ENCODE data around the gene TTLL6.
A peak's percentile ranks its signal among the peaks of the same experiment; 100 is the strongest.
"Not testable (repeated sequence)": the region's sequence is repeated elsewhere in the genome, so short reads cannot be mapped to it uniquely, and the experiment has no call there.

TTLL6 gene

DNA sequence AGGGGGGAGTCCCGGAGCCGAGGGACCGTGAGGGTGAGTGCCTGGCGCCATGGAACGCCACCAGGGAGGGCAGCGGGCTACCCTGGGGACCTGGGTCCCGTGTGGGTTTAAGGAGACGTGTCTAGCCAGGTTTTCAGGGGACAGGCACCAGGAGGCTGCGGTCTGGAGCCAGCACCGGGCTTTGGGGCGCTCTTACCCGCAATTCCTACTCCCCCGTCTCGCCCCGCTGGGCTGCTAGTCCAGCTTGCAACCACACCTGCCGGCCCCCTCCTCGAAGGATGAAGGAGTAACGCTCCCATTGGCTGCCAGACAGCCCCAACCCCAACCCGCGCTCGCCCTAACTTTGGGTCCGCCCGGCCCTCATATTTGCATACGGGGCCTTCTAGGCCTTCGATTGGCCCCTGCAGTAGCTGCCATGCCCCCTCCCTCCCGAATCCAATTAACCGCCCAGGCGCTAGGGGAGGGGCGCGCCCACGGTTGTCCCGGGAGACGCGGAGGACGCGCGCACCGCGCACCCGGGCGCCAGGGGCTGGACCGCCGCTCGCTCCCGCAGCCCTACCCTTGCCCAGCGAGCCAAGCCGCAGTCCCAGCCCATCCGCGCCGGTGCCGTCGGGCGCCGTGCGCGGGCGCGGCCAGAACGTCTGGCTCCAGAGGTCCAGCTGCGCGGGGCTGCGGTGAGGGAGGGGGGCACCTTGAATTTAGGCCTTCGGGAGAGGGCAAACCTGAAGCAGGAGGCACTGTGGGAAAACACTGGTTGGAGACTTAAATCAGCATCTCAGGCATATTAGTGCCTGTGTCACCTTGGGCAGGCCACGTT lies at the start of gene TTLL6:
Gene TTLL6, minus strand, starts transcription at position 456 of the 817 bp plus-strand sequence. Its CDS starts 157 bp downstream, at position 299.
- DNase-seq (ENCODE audit: low spot score): peak; percentile 69

GRCh38 chr17:48860456-48860855 lies 43.4 kb upstream of the TTLL6 start:
- DNase-seq (ENCODE audit: low spot score): no peak

- DNase-seq (ENCODE audit: low spot score): no peak
These were observed 43.0 kb upstream of the TTLL6 start for GRCh38 chr17:48860034-48860433.

GRCh38 chr17:48856122-48856821 lies 39.2 kb upstream of the TTLL6 start:
- no peak for DNase-seq (ENCODE audit: low spot score)

DNA sequence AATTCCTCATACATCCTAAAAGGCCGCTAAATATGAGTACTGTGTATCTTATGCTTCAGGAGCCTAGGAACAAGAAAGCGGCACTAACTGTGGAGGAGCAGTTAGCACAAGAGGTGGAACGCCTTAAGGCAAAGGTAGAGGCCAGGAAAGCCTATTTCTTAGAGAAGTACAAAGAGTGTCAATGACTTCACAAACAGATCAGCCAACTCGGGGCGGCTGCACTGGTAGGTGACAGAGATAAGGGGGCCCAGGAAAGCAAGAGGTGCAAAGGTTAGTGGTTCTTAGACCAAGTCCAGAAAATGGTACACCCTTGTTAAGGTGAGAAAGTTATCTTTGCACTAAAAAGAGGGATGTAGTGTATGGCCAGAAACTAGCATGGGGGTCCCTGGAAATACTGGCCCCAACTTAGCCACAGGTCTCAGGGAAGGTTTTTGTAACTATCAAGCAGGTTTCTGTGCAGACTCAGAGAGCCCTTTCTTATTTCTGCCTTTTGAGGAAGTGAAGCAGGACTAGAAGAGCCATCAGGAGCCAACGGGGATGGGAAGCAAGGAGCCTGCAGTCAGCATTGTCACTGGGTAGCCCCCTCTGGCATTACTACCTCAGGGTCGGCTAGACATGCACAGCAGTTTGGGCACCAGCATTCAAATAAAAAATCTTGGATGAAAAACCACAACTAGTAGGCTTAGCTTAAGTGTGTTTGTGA lies 37.9 kb upstream of the TTLL6 start:
- no peak for DNase-seq (ENCODE audit: low spot score)

DNA sequence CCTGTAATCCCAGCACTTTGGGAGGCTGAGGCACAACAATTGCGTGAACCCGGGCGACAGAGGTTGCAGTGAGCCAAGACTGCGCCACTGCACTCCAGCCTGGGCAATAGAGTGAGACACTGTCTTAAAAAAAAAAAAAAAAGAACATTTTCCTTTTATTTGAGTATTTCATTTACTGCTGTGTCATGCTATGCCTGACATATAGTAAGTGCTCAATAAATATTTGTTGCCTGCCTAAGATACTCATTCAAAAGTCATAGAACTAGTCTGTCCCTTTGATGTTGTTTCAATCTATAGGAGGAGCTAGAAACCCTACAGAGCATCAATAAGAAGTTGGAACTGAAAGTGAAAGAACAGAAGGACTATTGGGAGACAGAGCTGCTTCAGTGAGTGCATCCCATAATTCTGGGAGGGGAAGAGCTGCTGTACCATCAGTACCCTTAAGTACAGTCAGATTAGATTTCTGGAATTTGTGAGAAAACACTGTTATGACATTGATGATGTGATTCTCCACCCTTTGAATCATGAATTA lies 33.8 kb upstream of the TTLL6 start:
- no peak for DNase-seq (ENCODE audit: low spot score)

- no peak for DNase-seq (ENCODE audit: low spot score)
These were observed 26.3 kb upstream of the TTLL6 start for GRCh38 chr17:48843187-48843900.

DNA sequence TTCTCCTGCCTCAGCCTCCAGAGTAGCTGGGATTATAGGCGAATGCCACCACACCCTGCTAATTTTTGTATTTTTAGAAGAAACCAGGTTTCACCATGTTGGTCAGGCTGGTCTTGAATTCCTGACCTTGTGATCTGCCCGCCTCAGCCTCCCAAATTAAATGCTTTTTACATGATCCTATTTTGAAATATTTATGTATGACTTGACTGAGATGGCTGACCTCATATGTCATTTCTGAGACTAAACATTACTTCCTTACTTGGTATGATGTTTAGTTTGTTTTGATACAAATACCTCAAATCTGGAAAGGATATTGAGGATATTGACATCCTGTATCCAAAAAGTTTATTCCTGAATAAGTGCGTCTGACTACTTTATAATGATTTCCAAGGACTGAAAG lies 25.7 kb upstream of the TTLL6 start:
- DNase-seq (ENCODE audit: low spot score): no peak

GRCh38 chr17:48841395-48841831 lies 24.4 kb upstream of the TTLL6 start:
- DNase-seq (ENCODE audit: low spot score): peak; percentile 57

- DNase-seq (ENCODE audit: low spot score): no peak
These were observed 23.4 kb upstream of the TTLL6 start for GRCh38 chr17:48840441-48840840.

- not testable (repeated sequence) for DNase-seq (ENCODE audit: low spot score)
These were observed 20.4 kb upstream of the TTLL6 start for GRCh38 chr17:48837458-48837857.

GRCh38 chr17:48835971-48836370 lies 18.9 kb upstream of the TTLL6 start:
- no peak for DNase-seq (ENCODE audit: low spot score)

DNA sequence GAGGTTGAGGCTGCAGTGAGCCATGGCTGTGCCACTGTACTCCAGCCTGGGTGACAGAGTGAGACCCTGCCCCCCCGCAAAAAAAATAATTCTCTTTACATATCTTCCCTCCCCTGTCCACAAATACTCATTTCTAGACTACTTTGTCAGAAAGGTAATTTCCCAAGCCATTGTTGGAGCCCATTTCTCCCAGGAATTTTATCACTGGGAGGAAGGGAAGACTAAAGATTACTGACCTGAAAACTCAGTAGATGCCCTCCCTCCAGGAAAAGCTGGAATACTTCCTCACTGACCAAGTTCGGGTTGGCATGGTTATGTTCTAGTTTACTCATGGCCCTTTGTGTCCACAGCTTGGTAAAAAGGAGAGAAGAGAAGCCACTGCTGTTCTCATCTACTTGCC lies 17.9 kb upstream of the TTLL6 start:
- no peak for DNase-seq (ENCODE audit: low spot score)

DNA sequence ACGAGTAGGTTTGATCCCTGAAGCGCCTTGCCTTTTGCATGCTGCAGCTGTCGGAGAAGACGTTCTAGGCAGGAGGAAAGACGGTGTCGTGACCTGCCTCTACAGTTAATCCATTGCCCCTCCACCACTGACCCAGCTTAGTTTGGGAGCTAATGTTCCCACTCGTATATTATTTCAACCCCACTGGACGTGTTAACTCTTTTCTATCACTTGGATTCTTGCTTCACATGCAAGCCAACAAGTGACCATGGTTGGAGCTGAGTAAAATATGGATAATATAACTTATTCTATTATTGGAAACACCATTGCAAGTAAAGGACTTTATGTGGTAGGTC lies 14.5 kb upstream of the TTLL6 start:
- DNase-seq (ENCODE audit: low spot score): no peak

DNA sequence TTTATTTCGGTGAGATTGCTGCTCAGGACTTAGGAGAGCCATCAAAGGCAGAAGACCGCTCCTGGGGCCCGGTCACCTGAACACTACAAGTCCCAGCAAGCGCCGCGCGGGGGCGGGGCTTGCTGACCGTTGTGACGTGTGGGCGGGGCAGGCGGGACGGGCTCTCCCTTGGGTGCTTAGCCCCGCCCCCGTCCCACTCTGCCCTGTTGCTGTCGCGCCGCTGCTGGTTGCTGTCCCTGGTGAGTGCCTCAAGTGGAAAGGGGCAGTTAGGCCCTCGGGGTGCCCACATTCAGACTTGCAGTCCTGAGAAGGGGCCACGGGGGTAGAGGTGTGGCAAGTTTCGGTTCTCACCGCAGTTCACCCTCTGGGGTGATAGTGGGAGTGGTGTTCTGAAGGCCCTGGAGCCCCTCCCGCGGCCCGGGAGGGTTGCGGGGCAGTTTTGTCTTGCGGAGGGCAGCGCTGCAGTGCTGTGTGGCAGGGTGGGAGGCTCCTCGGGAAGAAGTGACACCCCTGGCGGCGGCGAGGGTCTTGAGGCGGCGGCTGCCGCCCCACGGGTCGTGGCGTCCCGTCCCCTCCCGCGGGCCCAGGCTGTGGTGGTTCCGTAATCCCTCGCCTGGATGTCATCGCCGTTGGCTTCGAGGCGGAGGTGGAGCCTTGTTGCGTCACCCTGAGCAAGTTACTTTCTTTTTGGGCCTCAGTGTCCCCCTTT lies 14.0 kb upstream of the TTLL6 start, which contains the start of gene CALCOCO2:
Gene CALCOCO2, plus strand, starts transcription at position 196 of the 709 bp plus-strand sequence. CDS start 10,673 bp downstream, outside the sequence.
- peak; percentile 96 for DNase-seq (ENCODE audit: low spot score)

DNA sequence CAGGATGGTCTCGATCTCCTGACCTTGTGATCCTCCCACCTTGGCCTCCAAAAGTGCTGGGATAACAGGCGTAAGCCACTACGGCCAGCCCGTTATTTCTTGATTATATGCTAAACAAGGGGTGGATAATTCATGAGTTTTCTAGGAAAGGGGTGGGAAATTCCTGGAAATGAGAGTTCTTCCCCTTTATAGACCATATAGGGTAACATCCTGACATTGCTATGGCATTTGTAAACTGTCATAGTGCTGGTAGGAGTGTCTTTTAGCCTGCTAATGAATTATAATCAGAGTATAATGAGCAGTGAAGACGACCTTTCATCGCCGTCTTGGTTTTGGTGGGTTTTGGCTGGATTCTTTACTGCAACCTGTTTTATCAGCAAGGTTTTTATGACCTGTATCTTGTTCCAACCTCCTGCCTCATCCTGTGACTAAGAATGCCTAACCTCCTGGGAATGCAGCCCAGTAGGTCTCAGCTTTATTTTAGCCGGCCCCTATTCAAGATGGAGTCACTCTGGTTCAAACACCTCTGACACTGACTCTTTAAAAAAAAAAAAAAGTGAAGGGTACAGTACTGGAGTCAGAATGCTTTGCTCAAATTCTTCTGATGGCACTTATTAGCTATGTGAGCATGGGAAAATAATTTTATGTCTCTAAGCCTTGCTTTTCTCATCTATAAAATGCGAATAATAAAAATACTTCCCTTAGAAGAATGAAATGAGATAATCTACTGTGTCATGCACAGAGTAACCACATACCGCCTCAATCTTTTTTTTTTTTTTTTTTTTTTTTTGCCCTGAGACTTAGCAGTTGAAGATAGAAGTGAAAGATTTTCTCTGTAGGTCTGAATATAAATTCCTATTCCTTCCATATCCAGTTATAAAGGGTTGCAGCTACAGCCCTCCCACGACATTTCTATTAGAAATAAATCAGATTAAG lies 8.7 kb upstream of the TTLL6 start:
- no peak for DNase-seq (ENCODE audit: low spot score)

- DNase-seq (ENCODE audit: low spot score): not testable (repeated sequence)
These were observed 3.9 kb upstream of the TTLL6 start for GRCh38 chr17:48820936-48821335.

GRCh38 chr17:48819466-48819865 lies 2.4 kb upstream of the TTLL6 start:
- DNase-seq (ENCODE audit: low spot score): no peak

- no peak for DNase-seq (ENCODE audit: low spot score)
These were observed 1.4 kb upstream of the TTLL6 start for GRCh38 chr17:48818361-48818841.

DNA sequence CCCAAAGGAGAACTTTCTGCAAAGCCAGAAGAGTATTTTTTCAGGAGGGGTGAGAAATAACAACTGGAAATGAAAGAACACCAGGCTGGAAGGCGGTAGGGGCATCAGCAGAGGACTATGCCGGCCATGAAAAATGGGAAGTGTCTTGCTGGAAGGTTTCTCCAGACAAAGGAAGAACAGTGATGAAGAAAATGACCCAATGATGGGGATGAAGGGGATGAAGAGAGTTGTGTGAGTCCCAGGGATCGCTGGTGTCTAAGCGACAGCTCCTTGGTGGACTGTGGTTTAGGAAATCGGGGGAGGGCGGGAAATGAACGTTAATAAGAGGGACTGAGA lies 623 bp downstream of the TTLL6 start:
- DNase-seq (ENCODE audit: low spot score): no peak

All from AG08395 (cell line).